Hepatocyte (in vitro differentiated cells): ENCODE measurements around the gene ABHD8.
A peak's percentile ranks its signal among the peaks of the same experiment; 100 is the strongest.

Experiments
- EZH2 ChIP-seq: fragments of 200-600 bp; sonication (generic); IDR thresholded peaks from 2 replicates; pipeline ENCODE4 v1.6.1; 2016; ENCODE audit warnings: antibody characterized with exemption, mild to moderate bottlenecking, borderline replicate concordance
- EZH2phosphoT487 ChIP-seq: fragments of 200-600 bp; sonication (generic); IDR thresholded peaks from one replicate; pipeline ENCODE4 v1.6.1; 2018; ENCODE audit warnings: antibody characterized with exemption, mild to moderate bottlenecking, low read depth, moderate library complexity; ENCODE audit not compliant: unreplicated experiment, severe bottlenecking
- TF ChIP-seq, protein P1 (sequence below): fragments of 200-600 bp; sonication (generic); IDR thresholded peaks from 2 replicates; pipeline ENCODE4 v1.5.1; 2016; ENCODE audit warnings: antibody characterized with exemption, mild to moderate bottlenecking; ENCODE audit not compliant: poor library complexity

DNA sequence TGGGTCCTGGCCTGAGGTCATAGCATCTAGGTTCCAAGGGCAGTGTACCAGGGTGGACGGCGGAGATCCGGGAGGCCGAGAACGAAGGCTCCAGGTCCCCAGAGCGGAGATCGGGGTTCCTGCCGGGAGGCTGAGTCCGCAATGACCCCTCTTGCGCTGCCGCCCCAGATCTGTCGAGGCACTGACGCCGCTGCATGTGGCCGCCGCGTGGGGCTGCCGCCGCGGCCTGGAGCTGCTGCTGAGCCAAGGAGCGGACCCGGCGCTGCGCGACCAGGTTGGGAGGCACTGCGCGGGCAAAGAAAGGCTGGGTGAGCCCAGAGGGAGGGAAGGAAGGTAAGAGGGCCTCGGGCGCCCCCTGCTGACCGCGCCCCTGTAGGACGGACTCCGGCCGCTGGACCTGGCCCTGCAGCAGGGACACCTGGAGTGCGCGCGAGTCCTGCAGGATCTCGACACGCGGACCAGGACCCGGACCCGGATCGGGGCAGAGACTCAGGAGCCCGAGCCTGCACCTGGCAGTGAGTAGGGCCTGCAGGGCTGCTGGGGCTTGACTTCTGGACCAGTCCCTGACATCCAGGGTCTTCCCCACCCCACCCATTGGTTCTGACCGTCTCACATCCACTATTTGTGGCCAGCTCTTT is 20.6 kb downstream of the ABHD8 start:
- TF ChIP-seq, protein P1, sequence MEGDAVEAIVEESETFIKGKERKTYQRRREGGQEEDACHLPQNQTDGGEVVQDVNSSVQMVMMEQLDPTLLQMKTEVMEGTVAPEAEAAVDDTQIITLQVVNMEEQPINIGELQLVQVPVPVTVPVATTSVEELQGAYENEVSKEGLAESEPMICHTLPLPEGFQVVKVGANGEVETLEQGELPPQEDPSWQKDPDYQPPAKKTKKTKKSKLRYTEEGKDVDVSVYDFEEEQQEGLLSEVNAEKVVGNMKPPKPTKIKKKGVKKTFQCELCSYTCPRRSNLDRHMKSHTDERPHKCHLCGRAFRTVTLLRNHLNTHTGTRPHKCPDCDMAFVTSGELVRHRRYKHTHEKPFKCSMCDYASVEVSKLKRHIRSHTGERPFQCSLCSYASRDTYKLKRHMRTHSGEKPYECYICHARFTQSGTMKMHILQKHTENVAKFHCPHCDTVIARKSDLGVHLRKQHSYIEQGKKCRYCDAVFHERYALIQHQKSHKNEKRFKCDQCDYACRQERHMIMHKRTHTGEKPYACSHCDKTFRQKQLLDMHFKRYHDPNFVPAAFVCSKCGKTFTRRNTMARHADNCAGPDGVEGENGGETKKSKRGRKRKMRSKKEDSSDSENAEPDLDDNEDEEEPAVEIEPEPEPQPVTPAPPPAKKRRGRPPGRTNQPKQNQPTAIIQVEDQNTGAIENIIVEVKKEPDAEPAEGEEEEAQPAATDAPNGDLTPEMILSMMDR: peak; percentile 87
- TF ChIP-seq EZH2phosphoT487 (no peak), EZH2 (no peak)
